H1 (cell line): Measurements from ENCODE around the gene HORMAD2. TPM values are rescaled to one million over a fixed set of nuclear protein-coding genes. Genes with fewer than 3 reads are reported as not detected.

Experiments
- GTF2F1 ChIP-seq: IDR thresholded peaks from 2 replicates; pipeline ENCODE4 v1.6.1; 2012; ENCODE audit warnings: low read depth, low read length, improper control_type of control experiment, borderline replicate concordance
- SIN3A ChIP-seq, 2 experiments: IDR thresholded peaks in 1 of 2; conservative IDR thresholded peaks in 1 of 2; 2 replicates each; pipeline ENCODE4 v1.6.1; 2011 to 2012; ENCODE audit warnings: low read length in 2 of 2, improper control_type of control experiment in 1 of 2, low read depth in 1 of 2, mild to moderate bottlenecking in 1 of 2
- SRF ChIP-seq: IDR thresholded peaks from 2 replicates; pipeline ENCODE4 v1.6.1; 2011; ENCODE audit warnings: mild to moderate bottlenecking, low read depth, low read length, moderate library complexity
- polyA plus RNA-seq, 7 experiments: library from polyadenylated mRNA; depleted of rRNA in 3 of 7; stranded (reverse) in 5 of 7; unstranded in 2 of 7; fragments of >200 nt in 5 of 7; fragments of 200-250 nt in 2 of 7; gene quantifications; 1 replicate in 5 of 7; 2 replicates in 1 of 7; 4 replicates in 1 of 7; pipeline versions ENCODE4 v1.2.1 to v1.2.3, GENCODE V29; 2011 to 2013; ENCODE audit warnings: missing spikeins in 2 of 7, mixed read lengths in 2 of 7
- total RNA-seq: library from RNA; stranded (reverse); fragmentation: NEBNext Ultra II Directional; extraction: Animal tissue kit (Norgen Biotek cat#: 25700); gene quantifications from 2 replicates; pipeline ENCODE4 v1.2.1, GENCODE V29; 2021

Gene HORMAD2
- total and polyA plus RNA-seq, 2 of the 8 experiments (the other 6 are each of a cell fraction or from before 2014, with no cell fraction given): 0.03 TPM; not detected in 1

GRCh38 chr22:30196141-30196879 is 116.0 kb downstream of the HORMAD2 start (continued):
- peak in 1 of 2 experiments; percentile 74; a peak in 2 of 4 replicates for TF ChIP-seq SIN3A (conservative IDR thresholded peaks at IDR 0.05 in 1 of 2, IDR thresholded peaks at IDR 0.05 in 1 of 2; ENCODE audit: low read depth in 1 of 2, low read length in 2 of 2)
- TF ChIP-seq SRF: no peak
- TF ChIP-seq GTF2F1: no peak
- TF ChIP-seq, all 59 proteins: peak for 16
